HG03025 (cell line): Measurements from ENCODE around the gene GNAI1.
"Not testable (repeated sequence)": the region's sequence is repeated elsewhere in the genome, so short reads cannot be mapped to it uniquely, and the experiment has no call there.

ENCODE experiments used
- ATAC-seq: cut with Tn5 transposase; IDR thresholded peaks from one replicate; pipeline ENCODE4 v1.9.1; 2021; ENCODE audit warnings: mild to moderate bottlenecking, moderate library complexity; ENCODE audit not compliant: unreplicated experiment, low FRiP score

Gene GNAI1

GRCh38 chr7:80154656-80155333, 20.2 kb downstream of the GNAI1 start:
- no peak for ATAC-seq

GRCh38 chr7:80155374-80155773, 20.7 kb downstream of the GNAI1 start:
- no peak for ATAC-seq

- ATAC-seq = not testable (repeated sequence)
Measured at GRCh38 chr7:80157770-80158169, 23.1 kb downstream of the GNAI1 start.

- no peak for ATAC-seq
Measured at GRCh38 chr7:80159802-80160201, 25.2 kb downstream of the GNAI1 start.

GRCh38 chr7:80161466-80161865, 26.8 kb downstream of the GNAI1 start:
- no peak for ATAC-seq

- ATAC-seq = no peak
Measured at GRCh38 chr7:80165177-80165576, 30.5 kb downstream of the GNAI1 start.

- no peak for ATAC-seq
Measured at GRCh38 chr7:80170445-80170844, 35.8 kb downstream of the GNAI1 start.

- no peak for ATAC-seq
Measured at GRCh38 chr7:80172387-80172786, 37.8 kb downstream of the GNAI1 start.

GRCh38 chr7:80175744-80176143, 41.1 kb downstream of the GNAI1 start:
- no peak for ATAC-seq

- ATAC-seq = no peak
Measured at GRCh38 chr7:80181411-80181810, 46.8 kb downstream of the GNAI1 start.

GRCh38 chr7:80182630-80183276, 48.1 kb downstream of the GNAI1 start:
- no peak for ATAC-seq

GRCh38 chr7:80183351-80183750, 48.7 kb downstream of the GNAI1 start:
- ATAC-seq = no peak

GRCh38 chr7:80183900-80184685, 49.5 kb downstream of the GNAI1 start:
- ATAC-seq = no peak

- no peak for ATAC-seq
Measured at GRCh38 chr7:80184693-80185092, 50.1 kb downstream of the GNAI1 start.

- no peak for ATAC-seq
Measured at GRCh38 chr7:80185571-80185970, 50.9 kb downstream of the GNAI1 start.

- no peak for ATAC-seq
Measured at GRCh38 chr7:80186721-80187120, 52.1 kb downstream of the GNAI1 start.

GRCh38 chr7:80187279-80187678, 52.6 kb downstream of the GNAI1 start:
- no peak for ATAC-seq

GRCh38 chr7:80187727-80188126, 53.1 kb downstream of the GNAI1 start:
- no peak for ATAC-seq

GRCh38 chr7:80189638-80190037, 55.0 kb downstream of the GNAI1 start:
- ATAC-seq = no peak

GRCh38 chr7:80197627-80198026, 63.0 kb downstream of the GNAI1 start:
- ATAC-seq = no peak

- no peak for ATAC-seq
Measured at GRCh38 chr7:80199051-80199450, 64.4 kb downstream of the GNAI1 start.

- ATAC-seq = no peak
Measured at GRCh38 chr7:80204454-80204853, 69.8 kb downstream of the GNAI1 start.
